Bone marrow (tissue), 2 donors: Measurements from ENCODE around the gene LRIG3.
"Not testable (repeated sequence)": the region's sequence is repeated elsewhere in the genome, so short reads cannot be mapped to it uniquely, and the experiment has no call there.

Experiments
- DNase-seq, 2 donors: peaks; one replicate each; lab custom pipeline; 2025; lab: John Stamatoyannopoulos, UW

Gene LRIG3

DNA sequence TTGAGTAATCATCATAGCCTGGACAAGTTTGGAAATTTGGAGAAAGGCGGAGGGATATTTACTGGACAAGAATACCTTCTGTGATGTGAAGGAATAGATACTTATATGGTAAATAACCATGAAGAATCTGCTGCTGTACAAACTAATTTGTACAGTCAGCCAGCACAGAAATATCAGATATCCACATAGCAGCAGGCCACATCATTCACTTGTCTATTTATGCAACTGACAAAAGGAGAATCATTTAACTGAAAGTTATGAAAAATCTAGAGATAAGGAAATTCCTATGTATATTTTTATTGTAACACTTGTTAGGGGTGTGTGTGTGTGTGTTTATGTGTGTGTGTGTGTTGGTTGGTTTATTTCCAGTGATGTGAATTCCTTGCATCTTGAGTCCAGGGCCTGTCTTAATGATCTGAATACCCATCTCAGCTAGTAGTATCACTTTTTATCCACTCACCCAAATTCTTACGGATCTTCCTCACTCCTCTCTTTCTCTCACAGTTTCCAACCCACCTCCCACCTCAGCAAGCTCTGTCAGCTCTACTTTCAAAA is 10.5 kb upstream of the LRIG3 start:
- no peak for DNase-seq

DNA sequence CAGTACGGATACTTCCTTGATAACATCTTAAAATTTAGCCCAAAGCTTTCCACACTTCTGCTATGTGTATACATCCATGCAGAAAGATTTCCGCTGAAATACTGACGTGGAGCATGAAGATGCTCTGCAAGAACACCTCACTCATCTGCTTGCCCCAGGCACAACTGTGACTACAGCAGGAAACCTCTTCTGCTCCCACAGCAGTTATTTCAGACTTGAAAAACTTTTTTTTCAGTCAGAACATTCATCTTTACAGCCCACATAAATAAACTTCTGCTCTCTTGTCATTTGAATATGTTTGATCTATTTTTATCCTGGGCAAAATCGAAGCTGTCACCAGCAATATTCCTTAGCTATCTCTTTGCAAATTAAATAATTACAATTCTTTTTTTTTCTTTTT is 6.8 kb upstream of the LRIG3 start:
- no peak for DNase-seq

DNA sequence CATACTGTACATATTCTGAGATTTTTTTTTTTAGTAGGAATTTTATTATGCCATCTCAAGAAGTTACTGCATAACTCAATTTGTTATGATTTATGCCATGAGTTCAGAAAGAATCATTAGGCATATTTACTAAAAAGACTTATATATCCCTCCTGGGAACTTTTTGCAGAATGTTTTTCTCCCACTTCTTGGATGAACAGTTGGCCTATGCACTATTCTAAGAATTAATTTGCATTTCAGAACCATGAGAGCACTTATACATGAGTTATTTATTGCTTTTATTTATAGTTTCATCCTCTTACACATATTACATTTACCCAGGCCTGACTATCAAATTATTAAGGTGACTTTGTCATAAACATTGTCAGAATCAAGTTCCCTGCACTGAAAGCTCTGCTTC is 6.3 kb upstream of the LRIG3 start:
- DNase-seq: no peak

DNA sequence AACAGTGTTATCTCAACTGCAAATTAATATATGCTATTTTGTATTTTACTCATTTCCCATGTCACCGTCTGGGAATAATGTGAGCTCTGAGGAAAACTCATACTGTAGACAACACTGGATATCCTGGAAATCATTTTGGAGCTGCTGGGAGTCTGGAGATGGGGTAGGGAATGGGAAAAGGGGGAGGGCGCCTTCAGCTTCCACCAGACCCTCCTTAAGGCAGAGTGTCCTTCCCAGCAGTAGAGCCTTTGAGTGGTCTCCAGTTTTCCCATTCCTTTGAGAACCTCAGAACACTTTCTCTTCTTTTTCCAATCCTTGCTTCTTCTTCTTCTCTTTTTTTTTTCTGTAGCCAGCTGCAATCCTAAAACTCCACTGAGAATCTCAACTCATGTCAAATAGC is 5.4 kb upstream of the LRIG3 start:
- no peak for DNase-seq

DNA sequence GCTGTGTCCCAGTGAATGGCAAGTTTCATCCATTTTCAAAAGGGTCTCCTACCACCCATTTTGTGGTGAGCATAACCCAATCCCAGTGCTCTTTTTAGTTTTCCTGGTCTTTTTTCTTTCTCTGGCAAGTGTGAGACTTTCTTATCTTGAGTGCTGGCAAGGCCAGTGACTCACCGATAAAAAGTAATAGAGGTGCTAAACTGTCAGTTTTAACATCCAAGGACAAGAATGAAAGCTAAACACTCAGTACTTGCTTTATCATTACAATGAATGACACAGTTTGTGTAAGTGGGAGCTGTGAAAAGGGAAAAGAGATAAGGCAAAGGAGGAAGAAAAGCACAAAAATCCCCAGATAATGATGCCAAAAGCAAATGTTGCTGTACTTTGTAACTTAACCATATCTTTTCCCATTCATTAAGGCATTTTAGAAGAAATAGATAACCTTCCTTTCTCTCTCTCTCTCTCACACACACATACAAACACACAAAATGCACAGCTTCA is 4.9 kb upstream of the LRIG3 start:
- DNase-seq: no peak

DNA sequence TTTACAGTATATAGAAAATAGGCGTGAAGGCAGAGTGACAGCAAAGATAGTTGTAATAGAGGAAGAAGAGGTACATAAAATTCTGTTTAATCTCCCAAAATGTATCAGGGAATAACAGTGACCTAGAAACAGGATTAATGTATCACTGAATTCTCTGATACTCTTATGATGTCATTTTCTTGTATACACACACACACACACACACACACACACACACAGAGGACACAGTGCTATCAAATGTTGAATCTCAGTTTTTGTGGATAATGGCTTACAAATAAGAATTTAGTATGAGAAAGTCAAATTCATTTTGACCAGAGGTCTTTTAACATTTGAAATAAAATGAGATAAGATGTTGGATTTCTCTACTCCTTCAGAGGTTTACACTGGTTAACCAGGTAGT is 4.3 kb upstream of the LRIG3 start:
- DNase-seq: no peak

DNA sequence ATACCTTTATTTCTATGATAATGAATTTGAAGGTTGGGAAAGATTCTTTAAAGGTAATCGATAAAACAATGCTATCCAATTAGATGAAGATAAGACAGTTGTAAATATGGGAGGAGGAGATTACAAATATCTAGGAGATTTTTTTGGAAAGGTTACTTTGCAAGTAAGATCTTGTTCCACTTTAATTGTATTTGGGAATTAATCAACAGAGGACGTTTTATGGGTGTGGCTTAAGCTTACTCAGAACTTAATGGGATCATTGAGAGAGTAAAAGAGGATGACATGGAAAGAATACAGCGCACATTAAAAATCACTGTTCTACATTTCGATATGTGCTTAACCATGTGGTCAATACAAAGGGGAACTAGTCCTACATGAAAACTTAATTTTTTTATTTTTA is 3.5 kb upstream of the LRIG3 start:
- DNase-seq: no peak

DNA sequence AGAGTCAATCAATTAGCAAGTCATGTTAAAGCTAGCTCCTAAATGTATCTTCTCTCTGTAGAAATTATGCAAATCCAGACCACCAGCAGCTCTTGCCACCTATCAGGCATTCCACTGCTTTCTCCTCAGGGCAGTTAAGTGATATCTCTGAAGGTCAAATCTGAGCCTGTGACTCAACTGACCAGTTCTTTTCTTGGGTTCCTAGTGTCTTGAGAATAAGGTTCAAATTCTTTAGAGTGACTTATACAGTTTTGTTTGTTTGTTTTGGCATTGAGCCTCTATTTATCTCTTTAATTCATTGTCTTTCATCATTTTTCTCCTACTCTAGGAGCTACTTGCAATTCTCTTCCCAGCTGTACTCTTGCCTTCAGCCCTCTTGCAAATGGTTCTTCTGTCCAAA is 2.5 kb upstream of the LRIG3 start:
- no peak for DNase-seq

DNA sequence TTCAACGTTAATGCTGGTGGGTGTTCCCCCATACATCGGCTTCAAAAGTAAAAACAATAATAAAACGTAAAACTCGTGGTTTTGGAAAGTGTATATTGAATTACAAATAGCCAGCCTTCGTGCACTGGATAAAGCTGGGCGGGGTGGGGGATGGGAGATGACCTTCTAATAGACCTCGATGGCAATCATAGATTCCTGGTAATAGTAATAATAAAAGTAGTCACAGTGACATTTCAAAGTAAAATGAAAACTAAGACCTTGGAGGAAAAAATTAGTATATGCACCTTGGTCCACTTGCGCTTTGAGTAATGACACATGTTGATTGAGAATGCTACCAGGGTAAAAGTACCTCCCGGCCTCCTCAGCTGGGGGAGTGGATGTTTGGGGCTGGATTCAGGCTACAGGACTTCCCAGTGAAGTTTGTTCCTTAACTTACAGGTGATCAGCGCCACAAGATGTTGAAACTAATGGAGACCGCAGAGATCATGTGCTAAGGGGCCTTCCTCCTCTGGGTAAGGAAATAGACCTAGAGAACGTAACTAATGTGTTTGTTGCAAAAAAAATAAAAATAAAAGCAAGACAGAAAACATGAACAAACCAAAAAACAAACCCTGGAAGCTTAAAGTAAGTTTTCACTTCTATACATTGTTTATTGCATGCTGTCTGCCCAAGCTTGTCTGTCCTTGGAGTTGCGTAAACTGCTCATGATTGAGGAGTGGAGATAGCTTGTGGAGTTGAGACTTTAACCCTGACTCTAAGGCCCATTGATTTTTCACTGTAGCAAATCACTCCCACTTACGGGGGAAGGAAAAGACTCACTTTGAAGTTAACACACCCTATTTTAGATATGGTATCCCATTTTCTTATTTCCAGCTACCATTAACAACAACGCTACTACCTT is 907 bp upstream of the LRIG3 start:
- DNase-seq: no peak

DNA sequence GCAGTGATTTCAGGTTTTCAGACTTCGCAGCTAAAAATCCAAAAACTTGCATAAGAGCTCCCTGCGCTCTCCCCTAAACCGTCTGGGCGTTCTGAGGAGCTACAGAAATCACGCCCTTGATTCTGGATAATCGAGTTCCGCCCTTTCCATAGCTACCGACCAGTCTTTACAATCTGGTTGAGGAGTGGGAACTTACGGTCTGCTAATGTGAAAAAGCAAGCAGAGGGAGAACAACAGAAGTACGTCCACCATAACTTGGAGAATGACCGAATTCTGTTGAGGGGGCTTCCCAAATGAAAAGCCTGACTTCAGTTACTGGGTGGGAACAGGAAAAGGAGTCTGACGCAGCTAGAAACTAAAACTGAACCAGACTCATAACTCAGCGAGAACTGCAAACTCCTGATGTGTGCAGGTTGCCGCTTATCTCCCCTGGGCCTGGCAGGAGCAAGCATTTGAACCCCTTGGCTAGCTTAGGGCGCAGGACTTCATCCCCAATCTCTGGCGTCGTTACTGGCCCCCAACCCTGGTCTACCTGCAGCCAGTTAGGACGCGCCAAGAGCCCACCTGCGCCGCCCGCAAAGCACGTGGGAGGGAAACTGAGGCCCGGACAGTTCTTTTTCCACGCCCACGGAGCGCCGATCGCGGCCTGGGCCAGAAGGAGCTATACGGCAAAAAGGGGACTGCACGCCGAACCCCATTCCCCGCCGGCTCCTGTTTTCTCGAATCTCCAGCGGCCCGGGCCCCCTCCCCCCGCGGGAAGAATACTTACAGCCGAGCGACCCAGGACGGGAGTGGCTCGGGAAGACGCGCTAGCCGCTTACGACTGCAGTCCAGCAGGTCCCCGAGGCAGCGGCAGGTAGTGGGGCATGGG is 838 bp downstream of the LRIG3 start:
- DNase-seq: no peak

DNA sequence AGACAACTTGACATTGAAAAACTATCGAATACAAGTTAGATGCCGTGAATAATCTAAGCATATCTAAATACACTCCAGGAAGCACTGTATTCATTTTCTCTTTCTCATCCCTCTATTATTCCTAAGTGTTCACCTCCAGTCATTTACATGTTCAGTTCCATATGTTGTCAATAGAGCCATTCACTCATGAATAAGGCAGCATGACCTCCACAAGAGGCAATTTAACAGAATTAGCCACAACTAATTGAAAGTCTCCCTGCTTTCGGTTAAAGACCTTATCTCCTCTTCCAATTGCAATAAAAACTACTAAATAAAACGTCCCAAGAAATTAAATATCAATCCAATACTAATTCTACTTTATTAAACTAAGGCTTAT is 1.8 kb downstream of the LRIG3 start:
- no peak for DNase-seq

DNA sequence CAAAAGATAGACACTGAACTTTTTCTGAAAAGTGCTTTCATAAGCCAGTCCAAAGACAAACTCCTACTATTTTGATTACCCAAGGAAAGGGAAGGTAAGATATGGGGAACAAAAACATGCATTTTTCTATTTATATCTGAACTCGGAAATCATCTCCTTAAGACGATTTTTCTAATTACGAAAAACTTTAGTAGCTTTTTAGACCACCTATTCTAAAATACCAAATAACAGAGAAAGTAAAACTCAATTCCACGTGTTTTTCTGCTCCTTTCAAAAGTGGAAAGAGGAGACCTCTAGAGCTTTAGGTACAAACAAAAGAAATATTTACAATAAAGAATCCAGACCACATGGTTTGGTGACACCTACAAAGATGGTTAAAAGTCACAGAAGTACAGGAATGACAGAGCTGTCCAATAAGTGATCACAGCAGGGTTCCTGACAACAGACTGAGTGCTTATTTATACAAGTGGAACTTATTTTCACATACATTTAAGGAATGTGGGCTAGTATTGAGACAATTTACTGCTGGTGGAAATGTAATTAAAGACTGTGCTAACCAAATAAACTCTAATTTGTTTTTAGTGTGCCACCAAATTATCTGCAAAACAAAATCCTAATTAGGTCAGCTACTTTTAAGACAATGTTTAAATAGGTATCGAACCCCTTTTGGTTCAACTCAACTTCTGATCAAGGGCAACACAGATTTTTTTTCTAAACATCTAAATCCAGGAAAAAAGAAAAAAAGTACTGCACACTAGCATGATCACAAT is 2.4 kb downstream of the LRIG3 start:
- DNase-seq: no peak

DNA sequence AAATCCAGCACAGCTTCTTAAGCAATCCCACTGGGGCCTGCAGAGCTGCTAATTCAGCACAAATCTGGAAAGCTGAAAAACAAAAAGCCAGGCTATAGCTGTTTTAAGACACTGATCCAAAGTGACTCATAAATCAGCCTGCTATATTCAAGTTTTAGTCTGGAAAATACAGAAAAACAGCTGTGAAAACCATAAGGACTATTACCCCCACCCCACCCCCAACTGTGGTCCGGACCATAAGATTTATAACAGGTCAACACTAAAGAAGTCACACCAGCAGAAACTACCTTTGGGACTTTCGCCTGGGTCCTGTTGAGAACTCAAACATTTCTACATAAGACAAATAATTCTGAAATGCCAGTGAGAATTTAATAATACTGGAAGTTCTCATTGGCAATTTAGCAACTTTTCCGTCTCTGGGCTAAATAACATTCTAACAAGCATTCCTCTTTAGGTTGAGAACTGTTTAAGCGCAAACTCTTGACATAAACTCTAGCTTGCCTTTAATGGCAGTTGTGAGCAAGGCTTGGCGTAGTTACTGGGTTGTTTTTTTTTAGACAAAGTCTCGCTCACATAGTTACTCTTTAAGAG is 3.3 kb downstream of the LRIG3 start:
- DNase-seq: no peak

DNA sequence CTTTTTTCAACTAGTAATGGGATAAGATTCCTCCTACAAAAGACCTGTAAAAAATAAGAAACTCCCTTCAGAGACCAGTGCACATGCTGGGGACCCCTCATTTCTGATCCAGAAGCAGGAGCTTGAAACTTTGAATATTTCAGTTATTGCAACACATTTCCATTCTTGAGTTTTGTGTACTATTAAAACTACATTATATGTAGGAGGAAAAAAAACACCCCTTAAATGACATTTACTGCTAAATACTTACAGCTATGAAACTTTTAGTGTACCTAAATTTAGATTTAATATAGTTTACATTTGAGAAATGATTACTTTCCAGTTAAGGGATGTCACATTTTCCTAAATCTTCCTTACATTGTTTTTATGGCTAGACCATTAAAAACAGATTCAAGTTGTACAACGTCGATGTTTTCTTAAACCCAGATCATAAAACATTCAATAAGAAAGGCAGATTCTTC is 4.1 kb downstream of the LRIG3 start:
- DNase-seq: no peak

DNA sequence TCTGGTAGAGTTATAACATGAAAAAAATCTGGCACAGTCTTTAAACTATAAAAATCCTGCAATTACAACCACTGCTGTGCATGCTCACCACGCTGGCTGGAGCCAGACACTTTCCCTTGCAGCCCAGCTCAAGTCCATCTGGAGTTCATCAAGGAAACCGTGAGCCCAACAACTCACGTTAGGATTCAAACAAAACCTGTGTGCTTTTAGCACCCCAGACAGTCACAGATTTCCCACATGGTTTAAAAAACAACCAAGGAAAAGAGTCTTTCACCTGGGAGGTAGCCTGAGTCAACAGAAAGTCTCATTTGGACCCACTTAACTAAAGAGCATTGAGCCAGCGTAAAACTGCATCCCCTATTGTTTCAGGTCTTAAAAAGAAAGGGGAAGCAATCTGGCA is 4.7 kb downstream of the LRIG3 start:
- DNase-seq: no peak

DNA sequence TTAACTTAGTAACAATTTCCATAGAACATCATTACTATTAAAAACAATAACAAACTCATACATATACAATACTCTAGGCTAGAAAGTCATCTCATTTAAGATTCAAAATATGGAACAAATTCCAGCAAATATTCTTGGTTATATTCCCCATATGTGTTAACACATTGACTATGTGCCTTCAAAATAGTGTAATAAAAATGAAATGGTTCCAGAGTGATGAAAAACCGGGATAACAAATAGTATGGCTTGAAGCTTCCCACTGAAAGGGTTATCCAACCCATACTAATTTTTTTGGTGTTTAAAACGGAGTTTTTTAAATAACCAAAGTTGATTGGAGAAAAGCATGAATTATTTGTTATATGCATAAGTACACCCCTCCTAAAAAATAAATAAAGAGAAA is 5.3 kb downstream of the LRIG3 start:
- no peak for DNase-seq

DNA sequence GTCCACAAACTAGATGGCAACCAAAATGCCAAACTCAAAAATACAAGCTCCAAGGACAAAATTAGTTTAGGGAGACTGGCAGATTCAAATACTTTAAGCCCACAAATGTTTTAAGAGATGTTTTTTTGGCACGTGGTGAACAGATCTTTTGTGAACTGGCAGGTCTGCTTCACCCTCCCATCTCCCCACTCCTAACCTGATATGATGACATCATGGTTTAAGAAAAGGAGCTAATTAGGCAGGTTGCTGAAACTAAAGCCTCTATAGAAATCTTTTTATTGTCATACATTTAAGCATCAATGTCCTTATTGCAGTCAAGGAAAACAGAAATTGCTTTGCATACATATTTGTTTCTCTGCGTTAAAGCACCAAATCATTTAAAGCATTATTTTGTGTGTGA is 5.8 kb downstream of the LRIG3 start:
- no peak for DNase-seq

DNA sequence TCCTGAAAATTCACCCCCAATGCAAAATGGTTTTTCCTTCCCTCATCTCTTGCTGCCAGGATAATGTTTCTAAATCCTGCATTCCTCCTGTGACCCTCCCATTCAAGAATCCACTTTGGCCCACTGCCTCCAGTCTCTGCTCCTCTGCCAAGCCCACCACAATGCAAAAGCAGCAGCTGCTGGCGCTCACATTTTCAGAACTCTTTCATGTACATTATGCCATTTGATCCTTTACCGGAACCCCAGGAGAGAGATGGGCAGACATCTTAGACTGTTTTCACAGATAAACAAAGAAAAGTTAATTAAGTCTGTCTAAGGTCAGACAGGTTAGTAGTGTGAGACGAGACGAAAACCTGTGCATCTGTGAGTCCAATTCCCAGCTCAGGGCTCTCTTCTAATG is 12.9 kb downstream of the LRIG3 start:
- DNase-seq: no peak

DNA sequence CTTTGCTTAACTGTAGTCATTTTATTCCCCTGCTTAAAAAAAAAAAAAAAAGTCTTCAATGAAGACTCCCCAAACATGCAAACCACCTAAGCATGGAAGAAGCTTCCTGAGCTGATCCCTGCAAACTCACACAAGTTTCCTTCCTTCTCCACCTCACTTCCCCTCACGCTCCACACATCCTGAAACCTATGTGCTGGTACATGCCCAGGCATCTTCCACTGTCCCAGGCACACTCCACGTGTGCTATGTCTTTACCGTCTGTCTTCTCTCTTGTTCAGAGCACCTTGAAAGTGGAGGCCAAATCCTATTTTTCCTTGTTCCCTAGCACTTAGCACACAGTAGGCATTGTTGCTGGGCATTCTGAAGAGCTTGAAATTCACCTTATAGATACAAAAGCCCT is 13.4 kb downstream of the LRIG3 start:
- DNase-seq: no peak

DNA sequence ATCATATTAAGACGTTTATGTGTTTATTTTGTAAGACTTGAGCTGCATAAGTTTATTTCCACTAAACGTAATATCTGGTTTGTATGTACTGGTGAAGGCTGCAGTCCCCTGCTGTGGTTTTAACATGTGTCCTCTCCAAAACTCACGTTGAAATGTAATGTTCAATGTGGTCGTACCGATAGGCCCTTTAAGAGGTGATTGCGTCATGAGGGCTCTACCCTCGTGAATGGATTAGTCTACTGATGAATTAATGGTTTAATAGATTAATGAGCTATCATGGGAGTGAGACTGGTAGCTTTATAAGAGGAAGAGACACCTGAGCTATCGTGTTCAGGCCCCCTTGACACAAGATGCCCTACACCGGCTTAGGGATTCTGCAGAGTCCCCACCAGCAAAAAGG is 14.9 kb downstream of the LRIG3 start:
- DNase-seq: no peak

DNA sequence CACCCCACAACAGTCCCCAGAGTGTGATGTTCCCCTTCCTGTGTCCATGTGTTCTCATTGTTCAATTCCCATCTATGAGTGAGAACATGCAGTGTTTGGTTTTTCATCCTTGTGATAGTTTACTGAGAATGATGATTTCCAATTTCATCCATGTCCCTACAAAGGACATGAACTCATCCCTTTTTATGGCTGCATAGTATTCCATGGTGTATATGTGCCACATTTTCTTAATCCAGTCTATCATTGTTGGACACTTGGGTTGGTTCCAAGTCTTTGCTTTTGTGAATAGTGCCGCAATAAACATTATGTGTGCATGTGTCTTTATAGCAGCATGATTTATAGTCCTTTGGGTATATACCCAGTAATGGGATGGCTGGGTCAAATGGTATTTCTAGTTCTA is 17.6 kb downstream of the LRIG3 start:
- DNase-seq: not testable (repeated sequence)

DNA sequence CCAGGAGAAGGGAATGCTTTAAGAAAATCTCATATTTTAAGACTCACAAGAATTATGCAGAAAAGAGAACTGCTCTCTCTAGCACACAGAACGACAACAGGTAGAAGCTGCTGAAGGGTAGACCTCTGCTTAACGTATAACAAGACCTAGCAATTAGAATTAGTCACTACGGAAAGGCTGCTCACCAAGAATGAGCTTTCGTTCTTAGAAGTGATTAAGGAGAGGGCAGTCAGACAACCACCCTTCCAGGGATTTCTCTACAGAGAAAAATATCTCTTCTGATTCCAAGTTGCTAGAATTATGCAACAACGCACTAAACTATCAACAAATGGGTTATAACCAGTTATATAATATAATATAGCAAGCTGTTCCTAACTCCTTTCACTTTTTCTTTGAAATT is 18.6 kb downstream of the LRIG3 start:
- no peak for DNase-seq
